Neural cell (in vitro differentiated cells): ENCODE data around the gene PLA2G2E.

Experiments used
- CTCF ChIP-seq: fragments of 450-650 bp; IDR thresholded peaks from 2 replicates; pipeline ENCODE4 v1.5.1; 2014; ENCODE audit warnings: antibody characterized with exemption, mild to moderate bottlenecking, moderate library complexity; ENCODE audit not compliant: poor library complexity, severe bottlenecking
- EP300 ChIP-seq: fragments of 450-650 bp; conservative IDR thresholded peaks from 2 replicates; pipeline ENCODE4 v1.6.1; 2014; ENCODE audit warnings: antibody characterized with exemption, mild to moderate bottlenecking, moderate library complexity; ENCODE audit not compliant: poor library complexity, severe bottlenecking
- TF ChIP-seq, protein P1 (sequence below): IDR thresholded peaks from 2 replicates; pipeline ENCODE4 v1.6.1; 2012; ENCODE audit warnings: borderline replicate concordance

- TF ChIP-seq, protein P1, sequence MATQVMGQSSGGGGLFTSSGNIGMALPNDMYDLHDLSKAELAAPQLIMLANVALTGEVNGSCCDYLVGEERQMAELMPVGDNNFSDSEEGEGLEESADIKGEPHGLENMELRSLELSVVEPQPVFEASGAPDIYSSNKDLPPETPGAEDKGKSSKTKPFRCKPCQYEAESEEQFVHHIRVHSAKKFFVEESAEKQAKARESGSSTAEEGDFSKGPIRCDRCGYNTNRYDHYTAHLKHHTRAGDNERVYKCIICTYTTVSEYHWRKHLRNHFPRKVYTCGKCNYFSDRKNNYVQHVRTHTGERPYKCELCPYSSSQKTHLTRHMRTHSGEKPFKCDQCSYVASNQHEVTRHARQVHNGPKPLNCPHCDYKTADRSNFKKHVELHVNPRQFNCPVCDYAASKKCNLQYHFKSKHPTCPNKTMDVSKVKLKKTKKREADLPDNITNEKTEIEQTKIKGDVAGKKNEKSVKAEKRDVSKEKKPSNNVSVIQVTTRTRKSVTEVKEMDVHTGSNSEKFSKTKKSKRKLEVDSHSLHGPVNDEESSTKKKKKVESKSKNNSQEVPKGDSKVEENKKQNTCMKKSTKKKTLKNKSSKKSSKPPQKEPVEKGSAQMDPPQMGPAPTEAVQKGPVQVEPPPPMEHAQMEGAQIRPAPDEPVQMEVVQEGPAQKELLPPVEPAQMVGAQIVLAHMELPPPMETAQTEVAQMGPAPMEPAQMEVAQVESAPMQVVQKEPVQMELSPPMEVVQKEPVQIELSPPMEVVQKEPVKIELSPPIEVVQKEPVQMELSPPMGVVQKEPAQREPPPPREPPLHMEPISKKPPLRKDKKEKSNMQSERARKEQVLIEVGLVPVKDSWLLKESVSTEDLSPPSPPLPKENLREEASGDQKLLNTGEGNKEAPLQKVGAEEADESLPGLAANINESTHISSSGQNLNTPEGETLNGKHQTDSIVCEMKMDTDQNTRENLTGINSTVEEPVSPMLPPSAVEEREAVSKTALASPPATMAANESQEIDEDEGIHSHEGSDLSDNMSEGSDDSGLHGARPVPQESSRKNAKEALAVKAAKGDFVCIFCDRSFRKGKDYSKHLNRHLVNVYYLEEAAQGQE, result no peak
- TF ChIP-seq CTCF (no peak), EP300 (no peak)
Measured at GRCh38 chr1:19969898-19970660, 46.7 kb upstream of the PLA2G2E start.
